Spinal cord (tissue), 10 donors: ENCODE data around the gene RAI1. TPM values are rescaled to one million over a fixed set of nuclear protein-coding genes. Genes with fewer than 3 reads are reported as not detected.
A peak's percentile ranks its signal among the peaks of the same experiment; 100 is the strongest.

Experiments
- DNase-seq, 6 donors: peaks; one replicate each; pipeline versions ENCODE4 v3.0.0 to v3.0.0-alpha.2; 2013 to 2015; ENCODE audit warnings: low spot score in 6 of 6, low read depth in 4 of 6
- H3K27ac ChIP-seq: one replicate; pipeline ENCODE4 v1.5.1; 2013; ENCODE audit warnings: low read depth, low read length, control low read depth
- H3K27me3 ChIP-seq: one replicate; pipeline ENCODE4 v1.6.1; 2013; ENCODE audit warnings: low read length; ENCODE audit not compliant: control insufficient read depth, insufficient read depth
- H3K36me3 ChIP-seq: one replicate; pipeline ENCODE4 v1.6.1; 2013; ENCODE audit warnings: low read length; ENCODE audit not compliant: control insufficient read depth, insufficient read depth
- H3K4me1 ChIP-seq: one replicate; pipeline ENCODE4 v1.6.1; 2013; ENCODE audit warnings: low read length; ENCODE audit not compliant: control insufficient read depth, insufficient read depth
- H3K4me3 ChIP-seq: one replicate; pipeline ENCODE4 v1.5.1; 2013; ENCODE audit warnings: low read depth, low read length, control low read depth
- H3K9me3 ChIP-seq: one replicate; pipeline ENCODE4 v1.6.1; 2013; ENCODE audit warnings: low read length; ENCODE audit not compliant: control insufficient read depth, insufficient read depth
- WGBS: methylation state at CpG from one replicate; pipeline ENCODE4 v1.1.5; 2013; ENCODE audit warnings: missing lambda C conversion rate; ENCODE audit not compliant: insufficient coverage; 5-methylcytosine and 5-hydroxymethylcytosine counted together
- polyA plus RNA-seq, 2 donors: library from polyadenylated mRNA; unstranded; fragments of 120-200 nt; gene quantifications; one replicate each; pipeline ENCODE4 v1.2.1, GENCODE V29; 2013; ENCODE audit not compliant: insufficient read length in 2 of 2
- total RNA-seq, 2 donors: library from RNA; depleted of rRNA in 1 of 2; stranded (reverse); fragments of 120-200 nt in 1 of 2; fragments of >200 nt in 1 of 2; gene quantifications; one replicate each; pipeline versions ENCODE4 v1.2.3 to v1.2.4, GENCODE V29; 2013 to 2014
- donor health status: healthy.

The RAI1 gene
- total and polyA plus RNA-seq, 4 donors: 12.5 to 45.2 (median 25.3) TPM

DNA sequence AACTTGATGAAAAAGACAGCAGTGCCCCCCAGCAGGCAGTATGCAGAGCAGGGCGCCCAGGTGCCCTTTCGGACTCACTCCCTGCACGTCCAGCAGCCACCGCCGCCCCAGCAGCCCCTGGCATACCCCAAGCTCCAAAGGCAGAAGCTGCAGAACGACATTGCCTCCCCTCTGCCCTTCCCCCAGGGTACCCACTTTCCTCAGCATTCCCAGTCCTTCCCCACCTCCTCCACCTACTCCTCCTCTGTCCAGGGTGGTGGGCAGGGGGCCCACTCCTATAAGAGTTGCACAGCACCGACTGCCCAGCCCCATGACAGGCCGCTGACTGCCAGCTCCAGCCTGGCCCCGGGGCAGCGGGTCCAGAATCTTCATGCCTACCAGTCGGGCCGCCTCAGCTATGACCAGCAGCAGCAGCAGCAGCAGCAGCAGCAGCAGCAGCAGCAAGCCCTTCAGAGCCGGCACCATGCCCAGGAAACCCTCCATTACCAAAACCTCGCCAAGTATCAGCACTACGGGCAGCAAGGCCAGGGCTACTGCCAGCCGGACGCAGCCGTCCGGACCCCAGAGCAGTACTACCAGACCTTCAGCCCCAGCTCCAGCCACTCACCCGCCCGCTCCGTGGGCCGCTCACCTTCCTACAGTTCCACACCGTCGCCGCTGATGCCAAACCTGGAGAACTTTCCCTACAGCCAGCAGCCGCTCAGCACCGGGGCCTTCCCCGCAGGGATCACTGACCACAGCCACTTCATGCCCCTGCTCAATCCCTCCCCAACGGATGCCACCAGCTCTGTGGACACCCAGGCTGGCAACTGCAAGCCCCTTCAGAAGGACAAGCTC, 112.3 kb downstream of the RAI1 start:
- peaks cover 62% of the 10 kb centered on the region for H3K4me1 ChIP-seq
- H3K9me3 ChIP-seq: no peaks in the 10 kb centered on the region
- no peaks in the 10 kb centered on the region for H3K27me3 ChIP-seq
- peak in 1 of 6 donors; percentile 59 for DNase-seq
- H3K36me3 ChIP-seq: peaks cover 66% of the 10 kb centered on the region
- WGBS: 70% methylated on average over 30 of the region's 30 CpGs
- peak overlapping the region; percentile 40 for H3K27ac ChIP-seq
- H3K4me3 ChIP-seq: no peak overlapping the region

DNA sequence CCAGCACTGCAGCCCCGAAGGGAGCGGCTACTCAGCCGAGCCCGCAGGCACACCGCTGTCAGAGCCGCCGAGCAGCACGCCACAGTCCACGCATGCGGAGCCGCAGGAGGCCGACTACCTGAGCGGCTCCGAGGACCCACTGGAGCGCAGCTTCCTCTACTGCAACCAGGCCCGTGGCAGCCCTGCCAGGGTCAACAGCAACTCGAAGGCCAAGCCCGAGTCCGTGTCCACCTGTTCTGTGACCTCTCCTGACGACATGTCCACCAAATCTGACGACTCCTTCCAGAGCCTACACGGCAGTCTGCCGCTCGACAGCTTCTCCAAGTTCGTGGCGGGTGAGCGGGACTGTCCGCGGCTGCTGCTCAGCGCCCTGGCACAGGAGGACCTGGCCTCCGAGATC, 113.1 kb downstream of the RAI1 start:
- H3K36me3 ChIP-seq: peaks cover 68% of the 10 kb centered on the region
- H3K4me1 ChIP-seq: peaks cover 58% of the 10 kb centered on the region

DNA sequence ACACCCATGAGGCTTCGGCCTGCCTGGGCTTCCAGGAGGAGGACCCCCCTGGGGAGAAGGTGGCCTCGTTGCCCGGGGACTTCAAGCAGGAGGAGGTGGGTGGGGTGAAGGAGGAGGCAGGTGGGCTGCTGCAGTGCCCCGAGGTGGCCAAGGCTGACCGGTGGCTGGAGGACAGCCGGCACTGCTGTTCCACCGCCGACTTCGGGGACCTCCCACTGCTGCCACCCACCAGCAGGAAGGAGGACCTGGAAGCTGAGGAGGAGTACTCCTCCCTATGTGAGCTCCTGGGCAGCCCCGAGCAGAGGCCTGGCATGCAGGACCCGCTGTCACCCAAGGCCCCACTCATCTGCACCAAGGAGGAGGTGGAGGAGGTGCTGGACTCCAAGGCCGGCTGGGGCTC, 114.0 kb downstream of the RAI1 start:
- no peaks in the 10 kb centered on the region for H3K9me3 ChIP-seq
- peaks cover 54% of the 10 kb centered on the region for H3K4me1 ChIP-seq
- no peak overlapping the region for H3K27ac ChIP-seq
- peaks cover 77% of the 10 kb centered on the region for H3K36me3 ChIP-seq
- DNase-seq: no peak
- H3K27me3 ChIP-seq: no peaks in the 10 kb centered on the region
- H3K4me3 ChIP-seq: no peak overlapping the region
- 90% methylated on average over 12 of the region's 12 CpGs for WGBS

More for the DNA sequence above, 113.1 kb downstream of the RAI1 start:
- DNase-seq: no peak
- Histone ChIP-seq H3K27me3 (no peaks in the 10 kb centered on the region), H3K9me3 (no peaks in the 10 kb centered on the region), H3K4me3 (no peak overlapping the region), H3K27ac (no peak overlapping the region)
- WGBS: 93% methylated on average over 31 of the region's 31 CpGs

DNA sequence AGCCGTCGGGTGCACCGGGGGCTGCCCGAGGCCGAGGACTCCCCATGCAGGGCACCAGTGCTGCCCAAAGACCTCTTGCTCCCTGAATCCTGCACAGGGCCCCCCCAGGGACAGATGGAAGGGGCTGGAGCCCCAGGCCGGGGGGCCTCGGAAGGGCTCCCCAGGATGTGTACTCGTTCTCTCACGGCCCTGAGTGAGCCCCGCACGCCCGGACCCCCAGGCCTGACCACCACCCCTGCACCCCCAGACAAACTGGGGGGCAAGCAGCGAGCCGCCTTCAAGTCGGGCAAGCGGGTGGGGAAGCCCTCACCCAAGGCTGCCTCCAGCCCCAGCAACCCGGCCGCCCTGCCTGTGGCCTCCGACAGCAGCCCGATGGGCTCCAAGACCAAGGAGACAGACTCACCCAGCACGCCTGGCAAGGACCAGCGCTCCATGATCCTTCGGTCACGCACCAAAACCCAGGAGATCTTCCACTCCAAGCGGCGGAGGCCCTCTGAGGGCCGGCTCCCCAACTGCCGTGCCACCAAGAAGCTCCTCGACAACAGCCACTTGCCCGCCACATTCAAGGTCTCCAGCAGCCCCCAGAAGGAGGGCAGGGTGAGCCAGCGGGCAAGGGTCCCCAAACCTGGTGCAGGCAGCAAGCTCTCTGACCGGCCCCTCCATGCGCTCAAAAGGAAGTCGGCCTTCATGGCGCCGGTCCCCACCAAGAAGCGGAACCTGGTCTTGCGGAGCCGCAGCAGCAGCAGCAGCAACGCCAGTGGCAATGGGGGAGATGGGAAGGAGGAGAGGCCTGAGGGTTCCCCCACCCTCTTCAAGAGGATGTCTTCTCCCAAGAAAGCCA, 114.9 kb downstream of the RAI1 start:
- DNase-seq: no peak
- Histone ChIP-seq H3K4me3 (no peak overlapping the region), H3K27me3 (no peaks in the 10 kb centered on the region), H3K36me3 (peaks cover 86% of the 10 kb centered on the region), H3K4me1 (peaks cover 45% of the 10 kb centered on the region), H3K27ac (no peak overlapping the region), H3K9me3 (no peaks in the 10 kb centered on the region)
- WGBS: 96% methylated on average over 38 of the region's 40 CpGs

DNA sequence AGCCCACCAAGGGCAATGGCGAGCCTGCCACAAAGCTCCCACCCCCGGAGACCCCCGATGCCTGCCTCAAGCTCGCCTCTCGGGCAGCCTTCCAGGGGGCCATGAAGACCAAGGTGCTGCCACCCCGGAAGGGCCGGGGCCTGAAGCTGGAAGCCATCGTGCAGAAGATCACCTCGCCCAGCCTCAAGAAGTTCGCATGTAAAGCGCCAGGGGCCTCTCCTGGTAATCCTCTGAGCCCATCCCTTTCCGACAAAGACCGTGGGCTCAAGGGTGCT, 115.5 kb downstream of the RAI1 start:
- DNase-seq: no peak
- peaks cover 91% of the 10 kb centered on the region for H3K36me3 ChIP-seq
- no peak overlapping the region for H3K4me3 ChIP-seq
- H3K4me1 ChIP-seq: peaks cover 40% of the 10 kb centered on the region
- 88% methylated on average over 13 of the region's 13 CpGs for WGBS
- H3K27ac ChIP-seq: no peak overlapping the region
- no peaks in the 10 kb centered on the region for H3K9me3 ChIP-seq
- no peaks in the 10 kb centered on the region for H3K27me3 ChIP-seq

DNA sequence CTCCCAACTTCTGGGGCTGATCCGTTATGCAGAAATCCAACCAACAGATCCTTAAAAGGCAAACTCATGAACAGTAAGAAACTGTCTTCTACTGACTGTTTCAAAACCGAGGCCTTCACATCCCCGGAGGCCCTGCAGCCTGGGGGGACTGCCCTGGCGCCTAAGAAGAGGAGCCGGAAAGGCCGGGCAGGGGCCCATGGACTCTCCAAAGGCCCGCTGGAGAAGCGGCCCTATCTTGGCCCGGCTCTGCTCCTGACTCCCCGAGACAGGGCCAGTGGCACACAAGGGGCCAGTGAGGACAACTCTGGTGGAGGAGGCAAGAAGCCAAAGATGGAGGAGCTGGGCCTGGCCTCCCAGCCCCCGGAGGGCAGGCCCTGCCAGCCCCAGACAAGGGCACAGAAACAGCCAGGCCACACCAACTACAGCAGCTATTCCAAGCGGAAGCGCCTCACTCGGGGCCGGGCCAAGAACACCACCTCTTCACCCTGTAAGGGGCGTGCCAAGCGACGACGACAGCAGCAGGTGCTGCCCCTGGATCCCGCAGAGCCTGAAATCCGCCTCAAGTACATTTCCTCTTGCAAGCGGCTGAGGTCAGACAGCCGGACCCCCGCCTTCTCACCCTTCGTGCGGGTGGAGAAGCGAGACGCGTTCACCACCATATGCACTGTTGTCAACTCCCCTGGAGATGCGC, 116.0 kb downstream of the RAI1 start:
- H3K9me3 ChIP-seq: no peaks in the 10 kb centered on the region
- no peaks in the 10 kb centered on the region for H3K27me3 ChIP-seq
- peaks cover 94% of the 10 kb centered on the region for H3K36me3 ChIP-seq
- H3K4me1 ChIP-seq: peaks cover 38% of the 10 kb centered on the region
- no peak for DNase-seq
- H3K4me3 ChIP-seq: no peak overlapping the region
- 93% methylated on average over 29 of the region's 30 CpGs for WGBS
- no peak overlapping the region for H3K27ac ChIP-seq

DNA sequence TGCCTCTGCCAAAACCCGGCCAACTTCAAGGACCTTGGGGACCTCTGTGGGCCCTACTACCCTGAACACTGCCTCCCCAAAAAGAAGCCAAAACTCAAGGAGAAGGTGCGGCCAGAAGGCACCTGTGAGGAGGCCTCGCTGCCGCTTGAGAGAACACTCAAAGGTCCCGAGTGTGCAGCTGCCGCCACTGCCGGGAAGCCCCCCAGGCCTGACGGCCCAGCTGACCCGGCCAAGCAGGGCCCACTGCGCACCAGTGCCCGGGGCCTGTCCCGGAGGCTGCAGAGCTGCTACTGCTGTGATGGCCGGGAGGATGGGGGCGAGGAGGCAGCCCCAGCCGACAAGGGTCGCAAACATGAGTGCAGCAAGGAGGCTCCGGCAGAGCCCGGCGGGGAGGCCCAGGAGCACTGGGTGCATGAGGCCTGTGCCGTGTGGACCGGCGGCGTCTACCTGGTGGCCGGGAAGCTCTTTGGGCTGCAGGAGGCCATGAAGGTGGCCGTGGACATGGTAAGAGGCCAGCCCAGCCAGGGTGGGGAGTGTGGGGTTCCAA, 116.8 kb downstream of the RAI1 start:
- no peak overlapping the region for H3K27ac ChIP-seq
- 92% methylated on average over 25 of the region's 25 CpGs for WGBS
- peaks cover 98% of the 10 kb centered on the region for H3K36me3 ChIP-seq

DNA sequence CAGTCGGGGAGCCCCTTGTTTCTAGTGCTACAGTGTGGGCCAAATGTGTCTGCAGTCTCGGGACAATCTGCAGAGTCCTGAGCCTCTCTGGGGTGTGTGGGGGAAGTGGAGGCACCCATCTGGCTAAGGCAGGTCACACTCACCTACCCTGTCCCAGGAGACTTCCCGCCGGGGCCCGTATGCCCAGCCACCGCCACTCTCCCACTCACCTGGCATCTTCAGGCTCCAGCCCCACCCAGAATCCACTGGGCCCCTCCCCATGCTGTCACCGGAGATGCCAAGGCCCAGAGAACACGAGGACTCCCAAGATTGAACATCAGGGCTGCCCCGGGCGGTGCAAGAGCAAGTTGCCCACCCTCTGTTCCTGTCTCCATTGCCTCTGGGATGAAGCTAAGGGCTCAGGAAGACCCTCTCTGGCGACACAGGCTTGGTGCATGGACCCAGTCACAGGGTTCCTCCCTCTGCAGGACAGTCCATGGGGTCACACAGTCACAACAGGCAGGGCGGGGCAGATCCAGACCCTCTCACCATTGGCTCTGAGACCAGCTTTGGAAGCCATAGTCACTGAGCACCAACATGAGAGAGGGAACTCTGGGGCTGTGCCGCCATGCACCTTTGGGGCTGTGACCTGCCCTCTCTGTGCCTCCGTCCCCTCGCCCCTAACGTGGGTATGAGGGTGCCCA, 117.5 kb downstream of the RAI1 start:
- Histone ChIP-seq H3K9me3 (no peaks in the 10 kb centered on the region), H3K27me3 (no peaks in the 10 kb centered on the region), H3K4me1 (peaks cover 24% of the 10 kb centered on the region), H3K36me3 (peaks cover 98% of the 10 kb centered on the region), H3K4me3 (no peak overlapping the region), H3K27ac (no peak overlapping the region)
- no peak for DNase-seq
- WGBS: 93% methylated on average over 12 of the region's 16 CpGs

More for the DNA sequence above, 116.8 kb downstream of the RAI1 start:
- no peaks in the 10 kb centered on the region for H3K27me3 ChIP-seq
- H3K4me1 ChIP-seq: peaks cover 30% of the 10 kb centered on the region
- H3K4me3 ChIP-seq: no peak overlapping the region
- no peak for DNase-seq
- H3K9me3 ChIP-seq: no peaks in the 10 kb centered on the region

DNA sequence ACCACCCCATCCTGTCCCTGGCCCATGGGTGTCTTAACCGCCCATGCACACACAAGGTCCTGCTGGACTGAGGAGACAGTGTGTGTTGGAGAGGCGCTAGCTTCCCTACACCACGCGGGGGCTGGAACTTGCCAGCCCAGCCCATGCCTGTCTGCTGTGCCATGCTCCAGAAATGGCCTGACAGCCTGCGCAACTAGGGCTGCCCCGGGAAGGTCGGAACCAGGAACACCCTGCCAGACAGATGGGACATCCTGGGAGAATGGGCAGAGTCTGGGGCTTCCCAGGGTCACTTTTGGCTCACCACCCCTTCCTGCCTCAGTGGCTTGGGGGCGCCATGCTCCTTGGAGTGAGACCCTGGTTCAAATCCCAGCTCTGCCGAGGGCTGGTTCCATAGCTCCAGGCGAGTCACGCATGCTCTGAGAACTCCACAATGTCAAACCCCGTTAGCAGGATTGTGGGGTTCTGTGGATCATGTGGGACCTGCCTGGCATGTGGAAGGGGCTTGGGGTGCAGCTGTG, 119.3 kb downstream of the RAI1 start:
- Histone ChIP-seq H3K36me3 (peaks cover 96% of the 10 kb centered on the region), H3K27ac (no peak overlapping the region), H3K4me3 (no peak overlapping the region), H3K4me1 (peaks cover 18% of the 10 kb centered on the region), H3K9me3 (no peaks in the 10 kb centered on the region), H3K27me3 (no peaks in the 10 kb centered on the region)
- DNase-seq: no peak
- 87% methylated on average over 12 of the region's 12 CpGs for WGBS
